Pericardium fibroblast (primary cell): Measurements from ENCODE around the gene PATJ. TPM values are rescaled to one million over a fixed set of nuclear protein-coding genes. Genes with fewer than 3 reads are reported as not detected.

Experiments
- total RNA-seq: library from RNA; depleted of rRNA; stranded (reverse); fragments of >200 nt; gene quantifications from 2 replicates; pipeline ENCODE4 v1.2.3, GENCODE V29; 2015

The PATJ gene
- total RNA-seq: 0.94 and 1.5 TPM in 2 replicates

GRCh38 chr1:61741711-61742619, at the start of gene PATJ:
Gene PATJ, plus strand, starts transcription at chr1:61742480. Its CDS starts 20,413 bp downstream, at chr1:61762893.

GRCh38 chr1:61724813-61725694, 17.2 kb upstream of the PATJ start, which contains the start of gene TM2D1:
Gene TM2D1, minus strand, starts transcription at chr1:61725141. Its CDS starts 21 bp downstream, at chr1:61725120.

GRCh38 chr1:62194651-62195544, 452.6 kb downstream of the PATJ start, which contains the start of gene L1TD1:
Gene L1TD1, plus strand, starts transcription at chr1:62194849. Its CDS starts 11,780 bp downstream, at chr1:62206629.

Other genes with a start within 250 kb of the PATJ start
- 55.8 and 69.0 TPM in 2 replicates for gene TM2D1, start 17.3 kb upstream of the PATJ start, total RNA-seq